Measurements from ENCODE around the gene TMEM131. TPM values are rescaled to one million over a fixed set of nuclear protein-coding genes. Genes with fewer than 3 reads are reported as not detected.

The TMEM131 gene
- total RNA-seq, 1 experiment from 2014 or later, result 9.7 TPM

- DNase-seq (ENCODE audit: low spot score), result no peak
Observed at GRCh38 chr2:97707362-97708047, 288.2 kb downstream of the TMEM131 start.

- no peak for DNase-seq (ENCODE audit: low spot score)
Observed at GRCh38 chr2:97706708-97707345, 288.9 kb downstream of the TMEM131 start.

Other genes with a start within 250 kb of the TMEM131 start
- not detected in 2 replicates for gene VWA3B, start 91.2 kb upstream of the TMEM131 start, total RNA-seq (2014; rRNA removed; shearing (Covaris generic))

Measured in H4 (cell line).